Activated naive CD4-positive, alpha-beta T cell treated with Interleukin-2 at 50 U/mL for 16 hours (primary cell): ENCODE measurements around the gene SMIM38.
A peak's percentile ranks its signal among the peaks of the same experiment; 100 is the strongest.
"Not testable (repeated sequence)": the region's sequence is repeated elsewhere in the genome, so short reads cannot be mapped to it uniquely, and the experiment has no call there.

ENCODE experiments used
- DNase-seq: peaks from one replicate; pipeline ENCODE4 v3.0.0-alpha.2; 2020

SMIM38 gene

GRCh38 chr11:69141742-69142141, 14.0 kb upstream of the SMIM38 start:
- DNase-seq = no peak

DNA sequence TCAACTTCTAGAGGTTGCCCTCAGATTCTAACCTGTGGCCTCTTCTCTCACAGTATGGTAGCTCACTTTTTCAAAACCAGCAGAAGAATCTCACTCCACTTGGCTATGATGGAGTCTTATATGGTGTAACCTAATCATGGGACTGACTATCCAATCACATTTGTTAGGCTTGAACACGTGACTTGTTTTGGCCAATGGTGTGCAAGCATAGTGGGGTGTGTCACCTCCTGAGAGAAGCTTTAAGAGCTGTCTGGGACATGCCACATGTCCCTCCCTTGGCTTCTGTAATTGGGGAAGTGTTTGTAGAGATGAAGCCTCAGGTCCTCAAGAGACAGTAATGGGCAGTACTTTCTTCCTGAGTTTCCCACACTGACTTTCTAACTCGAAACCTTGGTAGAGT, 12.8 kb upstream of the SMIM38 start:
- no peak for DNase-seq

- DNase-seq = peak; percentile 8
Measured at GRCh38 chr11:69144316-69145049, 11.3 kb upstream of the SMIM38 start.

GRCh38 chr11:69145050-69145380, 10.7 kb upstream of the SMIM38 start:
- DNase-seq = no peak

GRCh38 chr11:69148377-69148762, 7.4 kb upstream of the SMIM38 start:
- DNase-seq = no peak

DNA sequence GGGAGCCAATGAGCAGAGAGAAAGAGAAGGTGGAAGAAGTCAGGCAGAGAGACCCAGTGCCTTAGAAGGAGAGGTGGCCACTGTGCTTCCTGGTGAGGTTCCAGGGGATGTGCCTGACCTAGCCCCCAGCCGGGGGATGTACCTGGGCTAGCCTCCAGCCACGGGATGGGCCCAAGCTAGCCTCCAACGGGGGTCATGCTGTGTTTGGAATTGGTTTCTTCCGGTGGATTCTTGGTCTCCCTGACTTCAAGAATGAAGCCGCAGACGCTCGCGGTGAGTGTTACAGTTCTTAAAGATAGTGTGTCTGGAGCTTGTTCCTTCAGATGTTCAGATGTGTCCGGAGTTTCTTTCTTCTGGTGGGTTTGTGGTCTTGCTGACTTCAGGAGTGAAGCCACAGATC, 6.9 kb upstream of the SMIM38 start:
- no peak for DNase-seq

- not testable (repeated sequence) for DNase-seq
Measured at GRCh38 chr11:69149338-69150045, 6.2 kb upstream of the SMIM38 start.

- no peak for DNase-seq
Measured at GRCh38 chr11:69150175-69150574, 5.6 kb upstream of the SMIM38 start.

- no peak for DNase-seq
Measured at GRCh38 chr11:69151836-69152235, 3.9 kb upstream of the SMIM38 start.

DNA sequence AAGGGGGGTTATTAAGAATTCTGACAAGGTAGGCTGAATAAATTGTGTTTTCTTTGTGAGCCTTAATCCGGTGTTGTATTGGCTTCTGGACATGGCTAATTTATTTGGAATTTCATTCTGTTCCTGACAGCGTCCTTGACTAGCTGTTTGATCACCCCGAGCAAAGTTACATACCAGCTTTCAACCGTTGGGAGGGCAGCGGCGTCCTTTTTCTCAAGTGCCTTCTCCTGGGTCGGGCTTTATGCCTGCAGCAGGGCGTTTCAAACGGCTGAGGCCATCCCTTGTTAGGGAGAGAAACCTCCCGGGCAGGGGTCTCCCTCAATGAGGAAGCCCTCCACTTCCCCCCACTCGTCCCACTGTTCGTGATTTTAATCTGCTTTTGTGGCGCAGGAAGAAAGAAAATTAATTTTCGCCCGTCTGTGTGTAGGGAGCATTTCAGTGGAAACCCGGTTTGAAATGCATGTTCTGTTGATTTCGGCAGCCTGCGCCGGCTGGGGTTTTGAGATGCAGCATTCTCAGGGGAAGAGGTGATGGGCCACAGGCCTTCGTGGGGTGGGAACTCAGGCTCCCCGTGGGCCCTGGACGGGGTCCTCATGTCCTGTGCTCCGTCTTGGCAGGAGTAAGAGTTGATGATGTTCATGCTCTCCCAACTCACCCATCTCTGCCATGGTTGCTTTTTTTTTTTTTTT, 2.9 kb upstream of the SMIM38 start:
- DNase-seq = no peak

DNA sequence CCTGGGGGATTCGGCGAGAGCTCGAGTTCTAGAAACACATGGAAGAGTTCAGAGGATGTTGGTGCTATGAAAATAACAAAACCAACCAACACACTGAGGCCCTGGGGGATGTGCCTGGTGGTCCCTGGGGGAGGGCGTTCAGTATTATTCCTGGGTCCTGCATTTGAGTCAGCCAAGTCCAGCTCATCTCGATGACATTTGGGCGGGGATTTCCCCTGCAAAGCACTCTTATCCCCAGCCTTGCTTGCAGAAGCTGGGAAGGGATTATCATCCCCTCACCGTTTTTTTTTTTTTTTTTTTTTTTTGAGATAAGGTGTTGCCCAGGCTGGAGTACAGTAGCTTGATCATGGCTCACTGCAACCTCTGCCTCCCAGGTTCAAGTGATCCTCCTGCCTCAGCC, 2.1 kb upstream of the SMIM38 start:
- DNase-seq = no peak

DNA sequence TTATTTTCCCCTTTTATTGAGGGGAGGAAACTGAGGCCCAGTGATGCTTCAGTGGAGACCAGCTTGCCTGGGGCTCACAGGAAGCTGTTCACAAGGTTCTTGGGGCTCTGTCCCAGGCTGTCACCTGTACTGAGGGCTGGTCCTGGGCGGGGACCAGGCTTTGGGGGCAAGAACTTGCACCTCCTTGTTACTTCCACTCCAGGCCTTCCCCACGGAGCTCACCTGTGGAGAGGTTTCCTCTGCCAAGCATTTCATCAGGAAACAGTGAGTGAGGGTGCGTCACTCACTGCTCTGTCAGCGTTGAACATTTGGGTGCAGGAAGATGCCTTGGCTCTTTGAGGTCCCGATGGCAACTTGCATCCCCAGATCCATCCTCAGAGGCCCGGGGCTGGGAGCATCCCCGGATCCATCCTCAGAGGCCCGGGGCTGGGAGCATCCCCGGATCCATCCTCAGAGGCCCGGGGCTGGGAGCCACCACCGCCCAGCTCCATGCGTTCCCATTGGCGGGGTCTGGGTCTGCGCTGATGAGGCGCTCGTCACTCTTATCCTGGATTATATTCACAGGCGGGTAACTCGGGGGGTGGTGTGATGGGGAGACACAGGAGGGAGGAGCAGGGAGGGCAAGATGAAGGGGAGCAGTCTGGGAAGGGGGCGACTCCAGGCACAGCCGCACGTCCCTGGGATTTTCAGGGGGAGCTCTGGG, 1.4 kb upstream of the SMIM38 start:
- DNase-seq = no peak

DNA sequence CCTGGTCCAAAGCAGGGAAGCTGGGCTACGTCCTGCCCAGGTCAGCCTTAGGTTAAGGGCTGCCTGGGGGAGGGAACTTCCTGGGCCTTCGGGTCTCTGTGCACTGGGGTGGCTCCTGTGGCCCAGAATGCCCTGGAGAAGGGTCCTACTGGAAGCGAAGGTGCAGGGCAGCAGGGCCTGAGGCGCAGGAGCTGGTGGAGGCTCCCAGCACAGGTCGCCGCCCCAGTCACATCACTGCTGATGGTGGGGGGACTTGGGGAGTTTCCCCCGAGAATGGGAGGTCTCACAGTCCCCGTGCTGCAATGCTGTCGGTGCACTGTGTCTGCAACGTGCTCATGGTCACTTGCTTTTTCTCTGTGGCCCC, 815 bp upstream of the SMIM38 start:
- DNase-seq = no peak

DNA sequence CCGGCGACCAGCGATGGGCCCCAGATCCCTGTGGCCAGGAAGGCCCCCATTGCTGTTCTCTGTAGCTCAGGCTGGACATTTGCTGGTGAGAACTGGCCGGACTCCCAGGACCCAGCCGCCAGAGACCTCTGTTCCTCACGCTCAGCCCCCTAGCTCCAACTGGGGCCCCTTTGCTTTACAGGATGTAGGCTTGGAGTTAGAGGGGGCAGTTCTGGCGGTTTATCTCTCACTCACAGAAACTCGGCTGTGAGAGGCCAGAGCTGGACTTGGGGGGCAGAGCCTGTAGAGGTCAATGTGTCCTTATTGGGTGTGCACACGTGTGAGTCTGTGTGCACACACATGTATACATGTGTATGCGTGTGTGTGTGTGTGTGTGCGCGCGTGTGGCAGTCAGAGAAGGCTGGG, 502 bp downstream of the SMIM38 start:
- DNase-seq = no peak

- DNase-seq = no peak
Measured at GRCh38 chr11:69156673-69157155, 979 bp downstream of the SMIM38 start.

GRCh38 chr11:69157156-69157821, 1.6 kb downstream of the SMIM38 start:
- no peak for DNase-seq

DNA sequence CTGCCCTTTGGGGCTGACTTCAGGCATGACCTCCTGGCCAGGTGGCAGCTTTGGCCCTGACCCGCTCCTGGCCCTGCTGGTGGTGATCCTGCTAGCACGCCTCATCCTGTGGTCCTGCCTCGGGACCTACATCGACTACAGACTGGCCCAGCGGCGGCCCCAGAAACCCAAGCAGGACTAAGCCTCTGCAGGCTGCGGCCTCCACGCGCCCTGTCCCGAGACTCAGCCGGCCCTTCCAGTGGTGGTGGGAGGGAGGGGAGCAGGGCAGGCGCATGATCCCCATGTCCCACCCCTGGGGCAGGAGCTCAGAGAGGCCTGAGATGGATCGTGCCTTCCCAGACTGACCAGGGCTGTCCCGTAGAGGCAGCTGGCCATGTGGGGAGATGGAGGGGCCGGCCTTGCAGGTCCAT, 2.1 kb downstream of the SMIM38 start:
- DNase-seq = no peak

DNA sequence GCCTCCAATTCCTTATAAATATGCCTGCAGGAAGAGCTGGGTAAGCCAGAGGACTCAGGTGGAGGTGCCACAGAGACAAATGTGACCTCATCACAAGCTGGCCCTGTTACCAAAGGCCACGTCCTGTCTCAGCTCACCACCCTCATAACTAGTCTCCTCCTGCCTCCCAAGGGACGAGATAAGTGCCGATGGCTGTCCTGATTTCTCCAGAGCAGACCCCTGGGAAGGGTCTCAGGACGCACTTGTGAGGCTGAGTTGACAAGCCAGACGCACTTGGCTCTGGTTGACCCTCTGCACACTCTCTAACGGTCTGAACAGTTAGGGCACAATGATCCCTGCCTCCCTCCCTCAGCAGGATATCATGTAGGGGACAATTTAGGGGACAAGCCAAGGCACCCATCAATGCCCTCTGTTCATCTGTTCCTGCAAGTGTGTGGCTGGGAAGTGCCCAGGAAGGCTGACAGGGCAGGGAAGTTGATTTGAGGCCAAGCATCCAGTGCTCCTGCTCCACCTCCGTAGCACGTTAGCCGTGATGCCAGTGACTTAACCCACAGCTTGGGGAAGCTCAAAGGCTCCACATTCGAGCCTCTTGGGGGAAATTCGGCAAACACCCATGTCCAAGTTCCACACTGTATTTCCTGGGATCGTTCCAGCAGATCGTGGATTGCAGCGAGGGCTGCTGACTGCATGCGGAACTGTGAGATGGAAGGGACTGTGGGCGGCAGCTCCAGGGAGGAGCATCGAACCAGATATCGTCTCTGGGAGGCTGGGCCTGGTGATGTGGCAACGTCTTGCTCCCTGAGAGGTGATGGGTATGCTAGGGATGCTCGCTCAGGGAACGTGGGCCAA, 2.8 kb downstream of the SMIM38 start:
- DNase-seq = no peak

DNA sequence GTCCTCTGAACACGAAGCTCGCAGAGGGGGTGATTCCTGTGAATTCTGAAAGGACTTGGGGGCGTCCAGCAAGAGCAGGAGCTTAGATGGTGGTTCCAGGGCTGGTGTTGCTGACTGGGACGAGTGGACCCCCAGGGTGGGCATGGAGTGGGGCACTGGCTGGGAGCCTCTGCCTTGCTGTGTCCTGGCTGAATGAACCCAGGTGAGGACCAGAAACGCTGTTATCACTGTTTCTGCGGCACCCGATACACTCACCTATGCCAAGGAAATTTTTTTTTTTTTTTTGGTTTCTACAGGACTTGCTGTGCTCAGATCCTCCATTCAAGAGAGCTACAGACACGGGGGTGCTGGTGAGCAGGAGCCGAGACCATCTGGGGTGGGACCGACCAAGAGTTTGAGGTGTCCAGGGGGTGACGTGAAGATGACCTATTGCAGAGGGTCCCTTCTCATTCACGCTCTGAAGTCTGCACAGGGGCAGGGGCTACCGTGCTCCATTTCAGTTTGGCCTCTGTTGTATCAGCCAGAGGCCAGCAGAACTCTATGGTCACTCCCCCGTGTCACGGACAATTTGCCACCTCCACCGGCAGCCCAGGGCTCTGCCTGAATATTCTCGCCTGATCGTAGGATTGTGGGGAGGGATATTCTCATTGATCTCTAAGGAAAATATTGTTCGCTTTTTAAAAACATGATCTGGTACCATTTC, 3.6 kb downstream of the SMIM38 start:
- no peak for DNase-seq

DNA sequence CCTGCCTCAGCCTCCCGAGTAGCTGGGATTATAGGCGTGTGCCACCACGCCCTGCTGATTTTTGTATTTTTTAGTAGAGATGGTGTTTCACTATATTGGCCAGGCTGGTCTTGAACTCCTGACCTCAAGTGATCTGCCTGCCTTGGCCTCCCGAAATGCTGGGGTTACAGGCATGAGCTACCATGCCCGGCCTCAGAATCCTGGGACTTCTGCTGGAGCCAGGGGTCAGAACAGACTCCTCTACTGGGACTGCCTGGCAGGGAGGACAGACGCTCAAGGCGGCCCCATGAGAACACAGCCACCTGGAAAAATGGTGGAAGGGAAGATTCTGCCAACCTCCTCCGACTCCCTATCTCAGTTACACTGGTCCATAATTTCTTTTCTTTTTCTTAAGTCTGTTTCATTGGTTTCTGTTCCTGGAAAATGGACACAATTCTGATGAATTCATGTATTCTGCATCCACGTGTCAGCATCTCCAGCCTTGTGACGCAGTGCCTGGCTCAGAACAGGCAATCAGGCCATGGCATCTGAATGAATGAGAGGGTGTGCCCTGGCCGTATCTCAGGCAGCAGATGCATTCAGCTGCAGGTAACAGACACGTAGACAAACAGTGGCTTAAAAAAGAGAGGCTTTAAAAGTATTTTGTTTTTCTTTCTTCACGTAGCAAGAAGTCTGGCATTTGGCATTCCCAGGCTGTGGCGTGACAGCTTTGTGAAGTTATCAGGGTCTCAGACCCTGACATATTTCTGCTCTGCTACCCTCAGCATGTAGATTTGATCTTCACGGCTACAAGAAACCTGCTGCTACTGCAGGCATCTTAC, 4.8 kb downstream of the SMIM38 start:
- DNase-seq = no peak

GRCh38 chr11:69161117-69161407, 5.3 kb downstream of the SMIM38 start:
- no peak for DNase-seq
